ENCODE data around the gene EFNA5. TPM values are rescaled to one million over a fixed set of nuclear protein-coding genes. Genes with fewer than 3 reads are reported as not detected.
A peak's percentile ranks its signal among the peaks of the same experiment; 100 is the strongest.

EFNA5 gene
- total RNA-seq, 4 donors from 2014 or later: 21.3 to 47.0 (median 29.3) TPM

- Histone ChIP-seq H3K27me3 (no peaks in the 10 kb centered on the region), H3K4me1 (peaks cover 6% of the 10 kb centered on the region), H3K36me3 (peaks cover 2% of the 10 kb centered on the region), H3K9me3 (no peaks in the 10 kb centered on the region), H3K27ac (no peak overlapping the region), H3K4me3 (no peak overlapping the region)
- TF ChIP-seq POLR2AphosphoS5 (IDR thresholded peaks at IDR 0.05) (no peak), POLR2A (IDR thresholded peaks at IDR 0.05) (no peak), EP300 (IDR thresholded peaks at IDR 0.05) (no peak)
- TF ChIP-seq, protein P1, sequence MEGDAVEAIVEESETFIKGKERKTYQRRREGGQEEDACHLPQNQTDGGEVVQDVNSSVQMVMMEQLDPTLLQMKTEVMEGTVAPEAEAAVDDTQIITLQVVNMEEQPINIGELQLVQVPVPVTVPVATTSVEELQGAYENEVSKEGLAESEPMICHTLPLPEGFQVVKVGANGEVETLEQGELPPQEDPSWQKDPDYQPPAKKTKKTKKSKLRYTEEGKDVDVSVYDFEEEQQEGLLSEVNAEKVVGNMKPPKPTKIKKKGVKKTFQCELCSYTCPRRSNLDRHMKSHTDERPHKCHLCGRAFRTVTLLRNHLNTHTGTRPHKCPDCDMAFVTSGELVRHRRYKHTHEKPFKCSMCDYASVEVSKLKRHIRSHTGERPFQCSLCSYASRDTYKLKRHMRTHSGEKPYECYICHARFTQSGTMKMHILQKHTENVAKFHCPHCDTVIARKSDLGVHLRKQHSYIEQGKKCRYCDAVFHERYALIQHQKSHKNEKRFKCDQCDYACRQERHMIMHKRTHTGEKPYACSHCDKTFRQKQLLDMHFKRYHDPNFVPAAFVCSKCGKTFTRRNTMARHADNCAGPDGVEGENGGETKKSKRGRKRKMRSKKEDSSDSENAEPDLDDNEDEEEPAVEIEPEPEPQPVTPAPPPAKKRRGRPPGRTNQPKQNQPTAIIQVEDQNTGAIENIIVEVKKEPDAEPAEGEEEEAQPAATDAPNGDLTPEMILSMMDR (IDR thresholded peaks at IDR 0.05): no peak
- no peak for DNase-seq (ENCODE audit: low spot score in 2 of 2)
- 85% methylated on average over 11 of the region's 11 CpGs for WGBS
Measured at GRCh38 chr5:107376546-107377276, 294.0 kb downstream of the EFNA5 start.

DNA sequence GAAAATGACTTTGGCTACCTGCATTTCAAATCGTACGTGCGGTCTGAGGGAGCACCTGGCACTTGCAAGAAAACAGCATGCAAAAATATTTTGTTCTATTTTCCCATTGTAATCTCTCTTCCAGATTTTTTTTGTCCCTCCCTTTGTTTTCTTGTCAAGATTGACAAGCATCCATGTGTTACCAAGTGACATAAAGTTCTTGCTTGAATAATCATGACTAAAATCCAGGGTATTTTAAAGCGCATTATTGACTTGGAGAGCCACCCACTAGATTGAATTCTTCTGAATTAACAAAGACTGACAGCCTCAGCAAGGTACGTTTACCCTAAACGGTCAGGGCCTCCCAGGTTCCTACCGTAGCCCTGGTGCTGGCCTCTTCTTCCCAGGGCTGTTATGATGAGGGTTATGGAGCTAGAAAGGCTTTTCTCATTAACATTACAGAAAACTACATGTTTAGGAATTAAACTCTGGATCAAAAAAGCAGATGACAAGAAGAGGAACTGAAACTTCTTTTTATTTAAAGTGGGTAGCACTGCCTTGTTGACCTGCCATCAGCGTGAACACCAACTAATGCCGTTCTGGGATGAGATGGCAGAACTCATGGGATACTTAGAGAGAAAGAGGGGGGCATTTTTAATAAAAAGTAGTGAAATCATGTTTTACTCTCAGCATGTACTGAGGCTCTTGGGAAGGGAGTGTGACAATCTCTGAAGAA lies 297.0 kb downstream of the EFNA5 start:
- peaks cover 21% of the 10 kb centered on the region for H3K4me1 ChIP-seq
- no peak for DNase-seq (ENCODE audit: low spot score in 2 of 2)
- H3K9me3 ChIP-seq: no peaks in the 10 kb centered on the region
- no peak overlapping the region for H3K4me3 ChIP-seq
- no peak for TF ChIP-seq POLR2AphosphoS5 (IDR thresholded peaks at IDR 0.05)
- TF ChIP-seq, protein P1 (IDR thresholded peaks at IDR 0.05): no peak
- WGBS: 86% methylated on average over 9 of the region's 9 CpGs
- H3K27me3 ChIP-seq: no peaks in the 10 kb centered on the region
- no peaks in the 10 kb centered on the region for H3K36me3 ChIP-seq
- no peak overlapping the region for H3K27ac ChIP-seq

DNA sequence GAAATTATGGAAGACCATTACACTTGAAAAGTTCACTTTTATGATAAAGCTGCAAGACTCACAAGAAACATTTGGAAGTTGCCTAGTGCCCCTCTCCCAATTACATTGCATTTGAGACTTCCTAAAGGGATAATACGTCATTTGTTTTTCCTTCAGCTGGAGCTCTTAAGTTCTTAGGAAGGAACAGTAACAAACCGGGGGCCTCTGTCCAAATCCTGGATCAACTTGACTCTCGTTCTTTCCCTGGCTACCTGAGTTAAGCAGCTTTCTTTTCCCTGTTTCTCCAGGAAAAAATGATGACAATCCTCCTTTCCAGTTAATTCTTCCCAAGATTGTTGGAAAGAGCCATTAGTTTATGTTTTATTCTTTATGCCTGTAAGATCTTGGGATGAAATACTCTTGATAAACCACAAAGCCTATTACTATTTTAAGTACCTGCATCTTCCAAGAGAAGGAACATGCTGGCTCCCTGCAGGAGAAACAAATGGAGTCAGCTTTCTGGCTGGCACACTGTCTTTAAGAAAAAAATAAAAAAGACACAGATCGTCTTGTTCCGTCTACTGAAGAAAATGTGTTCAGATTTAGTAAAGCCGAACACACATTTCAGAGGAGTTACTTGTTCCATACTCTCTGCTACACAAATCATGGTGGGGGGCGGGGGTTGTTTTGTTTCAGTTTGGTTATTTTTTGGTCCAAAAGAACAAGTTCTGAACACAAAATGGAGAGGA lies 297.9 kb downstream of the EFNA5 start:
- Histone ChIP-seq H3K27ac (no peak overlapping the region), H3K9me3 (no peaks in the 10 kb centered on the region), H3K27me3 (no peaks in the 10 kb centered on the region), H3K4me3 (no peak overlapping the region), H3K36me3 (no peaks in the 10 kb centered on the region), H3K4me1 (peaks cover 21% of the 10 kb centered on the region)
- DNase-seq (ENCODE audit: low spot score in 2 of 2): no peak
- 69% methylated on average over 7 of the region's 7 CpGs for WGBS
- TF ChIP-seq EP300 (IDR thresholded peaks at IDR 0.05) (no peak), POLR2AphosphoS5 (IDR thresholded peaks at IDR 0.05) (no peak), POLR2A (IDR thresholded peaks at IDR 0.05) (no peak)
- TF ChIP-seq, protein P1 (IDR thresholded peaks at IDR 0.05): no peak

- H3K27ac ChIP-seq: peak overlapping the region; percentile 6
- no peak for DNase-seq (ENCODE audit: low spot score in 2 of 2)
- no peaks in the 10 kb centered on the region for H3K27me3 ChIP-seq
- 63% methylated on average over 6 of the region's 6 CpGs for WGBS
- H3K36me3 ChIP-seq: no peaks in the 10 kb centered on the region
- peaks cover 21% of the 10 kb centered on the region for H3K4me1 ChIP-seq
- H3K4me3 ChIP-seq: no peak overlapping the region
- TF ChIP-seq POLR2AphosphoS5 (IDR thresholded peaks at IDR 0.05) (no peak), POLR2A (IDR thresholded peaks at IDR 0.05) (no peak), EP300 (IDR thresholded peaks at IDR 0.05) (no peak)
- TF ChIP-seq, protein P1 (IDR thresholded peaks at IDR 0.05): no peak
- H3K9me3 ChIP-seq: no peaks in the 10 kb centered on the region
Measured at GRCh38 chr5:107370396-107370968, 300.3 kb downstream of the EFNA5 start.

All from suprapubic skin (tissue), 4 donors.